Measurements from ENCODE around the gene PACSIN2. TPM values are rescaled to one million over a fixed set of nuclear protein-coding genes. Genes with fewer than 3 reads are reported as not detected.

Gene PACSIN2
- total and polyA plus RNA-seq, 8 donors: 45.1 to 109 (median 95.4) TPM

GRCh38 chr22:42994917-42995562 is 19.9 kb downstream of the PACSIN2 start:
- intact Hi-C loops (cut with DNase I): no loop called here

GRCh38 chr22:42994276-42994916 is 20.6 kb downstream of the PACSIN2 start:
- DNase-seq: peak in 1 of 6 donors; percentile 71
- WGBS, 2 donors: 69% methylated on average over 12 of the region's 12 CpGs

More at GRCh38 chr22:42994917-42995562, 19.9 kb downstream of the PACSIN2 start:
- FAIRE-seq (peak; percentile 95), DNase-seq (peak in 4 of 6 donors; percentile 60 to 84 (median 80)), ATAC-seq (peak; percentile 72 to 83 (median 78))
- no peak for TF ChIP-seq CTCF (IDR thresholded peaks at IDR 0.05)
- WGBS, 2 donors: 3 to 5% methylated on average over 9 of the region's 9 CpGs
- Histone ChIP-seq H3K27ac (peak overlapping the region; percentile 82 to 94 (median 87)), H3K4me3 (peak overlapping the region in 3 of 4 donors; percentile 14 to 32 (median 31)), H3K27me3 (no peaks in the 10 kb centered on the region), H3K9me3 (no peaks in the 10 kb centered on the region), H3K4me1 (peaks cover 74 to 81% (median 76%) of the 10 kb centered on the region in 3 donors), H3K36me3 (no peaks in the 10 kb centered on the region)

GRCh38 chr22:42993651-42994275 is 21.2 kb downstream of the PACSIN2 start:
- no peaks in the 10 kb centered on the region for H3K36me3 ChIP-seq
- no peak for TF ChIP-seq CTCF (IDR thresholded peaks at IDR 0.05)
- peak overlapping the region in 2 of 4 donors; percentile 31 to 32 for H3K4me3 ChIP-seq
- WGBS, 2 donors: 52 to 53% methylated on average over 12 of the region's 12 CpGs
- FAIRE-seq (no peak), DNase-seq (peak in 1 of 6 donors; percentile 51), ATAC-seq (no peak)
- peak overlapping the region; percentile 82 to 94 (median 87) for H3K27ac ChIP-seq
- intact Hi-C loops (cut with DNase I): no loop called here
- no peaks in the 10 kb centered on the region for H3K9me3 ChIP-seq
- no peaks in the 10 kb centered on the region for H3K27me3 ChIP-seq
- H3K4me1 ChIP-seq: peaks cover 77 to 83% (median 79%) of the 10 kb centered on the region in 3 donors

More at GRCh38 chr22:42994276-42994916, 20.6 kb downstream of the PACSIN2 start:
- FAIRE-seq: no peak
- intact Hi-C loops (cut with DNase I): no loop called here
- peak in 2 of 4 donors; percentile 3 to 4 for ATAC-seq
- Histone ChIP-seq H3K9me3 (no peaks in the 10 kb centered on the region), H3K4me3 (peak overlapping the region in 3 of 4 donors; percentile 14 to 32 (median 31)), H3K27ac (peak overlapping the region; percentile 82 to 94 (median 87)), H3K36me3 (no peaks in the 10 kb centered on the region), H3K4me1 (peaks cover 77 to 83% (median 77%) of the 10 kb centered on the region in 3 donors), H3K27me3 (no peaks in the 10 kb centered on the region)
- TF ChIP-seq CTCF (IDR thresholded peaks at IDR 0.05): no peak

- H3K27me3 ChIP-seq: no peaks in the 10 kb centered on the region
- WGBS, 2 donors: 76 to 89% methylated on average over 9 of the region's 9 CpGs
- H3K9me3 ChIP-seq: no peaks in the 10 kb centered on the region
- intact Hi-C loops (cut with DNase I): no loop called here
- no peak overlapping the region for H3K4me3 ChIP-seq
- H3K36me3 ChIP-seq: no peaks in the 10 kb centered on the region
- peak overlapping the region; percentile 62 to 94 (median 87) for H3K27ac ChIP-seq
- H3K4me1 ChIP-seq: peaks cover 73 to 77% (median 75%) of the 10 kb centered on the region in 3 donors
- FAIRE-seq (no peak), ATAC-seq (no peak), DNase-seq (no peak)
- TF ChIP-seq CTCF (IDR thresholded peaks at IDR 0.05): no peak
These were observed 22.0 kb downstream of the PACSIN2 start for GRCh38 chr22:42992886-42993479.

Measured in pancreas (tissue), 10 donors.